Suprapubic skin (tissue), 3 donors: ENCODE results near the gene TLCD4.

Experiments used
- EP300 ChIP-seq: sonication (generic); formaldehyde crosslinking; IDR thresholded peaks from one replicate; pipeline ENCODE4 v1.6.1; 2017; ENCODE audit warnings: antibody characterized with exemption
- POLR2A ChIP-seq, 2 donors: fragments of 450-650 bp; IDR thresholded peaks; one replicate each; pipeline ENCODE4 v1.6.1; 2017; ENCODE audit warnings: antibody characterized with exemption in 2 of 2, mild to moderate bottlenecking in 2 of 2, moderate library complexity in 2 of 2
- TF ChIP-seq, protein P1 (sequence below), 2 donors: fragments of 200-600 bp in 1 of 2; fragments of 450-650 bp in 1 of 2; sonication (generic) in 1 of 2; IDR thresholded peaks; one replicate each; pipeline ENCODE4 v1.5.1; 2016 to 2019; ENCODE audit warnings: antibody characterized with exemption in 2 of 2, mild to moderate bottlenecking in 1 of 2, moderate library complexity in 1 of 2

GRCh38 chr1:95089650-95090287 lies 27.4 kb upstream of the TLCD4 start:
- TF ChIP-seq, protein P1, sequence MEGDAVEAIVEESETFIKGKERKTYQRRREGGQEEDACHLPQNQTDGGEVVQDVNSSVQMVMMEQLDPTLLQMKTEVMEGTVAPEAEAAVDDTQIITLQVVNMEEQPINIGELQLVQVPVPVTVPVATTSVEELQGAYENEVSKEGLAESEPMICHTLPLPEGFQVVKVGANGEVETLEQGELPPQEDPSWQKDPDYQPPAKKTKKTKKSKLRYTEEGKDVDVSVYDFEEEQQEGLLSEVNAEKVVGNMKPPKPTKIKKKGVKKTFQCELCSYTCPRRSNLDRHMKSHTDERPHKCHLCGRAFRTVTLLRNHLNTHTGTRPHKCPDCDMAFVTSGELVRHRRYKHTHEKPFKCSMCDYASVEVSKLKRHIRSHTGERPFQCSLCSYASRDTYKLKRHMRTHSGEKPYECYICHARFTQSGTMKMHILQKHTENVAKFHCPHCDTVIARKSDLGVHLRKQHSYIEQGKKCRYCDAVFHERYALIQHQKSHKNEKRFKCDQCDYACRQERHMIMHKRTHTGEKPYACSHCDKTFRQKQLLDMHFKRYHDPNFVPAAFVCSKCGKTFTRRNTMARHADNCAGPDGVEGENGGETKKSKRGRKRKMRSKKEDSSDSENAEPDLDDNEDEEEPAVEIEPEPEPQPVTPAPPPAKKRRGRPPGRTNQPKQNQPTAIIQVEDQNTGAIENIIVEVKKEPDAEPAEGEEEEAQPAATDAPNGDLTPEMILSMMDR (IDR thresholded peaks at IDR 0.05) = no peak
- no peak for TF ChIP-seq POLR2A (IDR thresholded peaks at IDR 0.05)
- TF ChIP-seq EP300 = no peak
